Suprapubic skin (tissue), 4 donors: ENCODE results near the gene OPHN1. TPM values are rescaled to one million over a fixed set of nuclear protein-coding genes. Genes with fewer than 3 reads are reported as not detected.

Experiments
- DNase-seq, 2 donors: peaks; one replicate each; pipeline ENCODE4 v3.0.0-alpha.2; 2019; ENCODE audit warnings: low spot score in 2 of 2
- H3K27ac ChIP-seq: fragments of 200-600 bp; sonication (generic); one replicate; pipeline ENCODE4 v1.5.1; 2019
- H3K27me3 ChIP-seq: fragments of 200-600 bp; sonication (generic); one replicate; pipeline ENCODE4 v1.5.1; 2019
- H3K36me3 ChIP-seq: fragments of 200-600 bp; sonication (generic); one replicate; pipeline ENCODE4 v1.5.1; 2019
- H3K4me1 ChIP-seq: fragments of 200-600 bp; sonication (generic); one replicate; pipeline ENCODE4 v1.5.1; 2019
- H3K4me3 ChIP-seq: fragments of 200-600 bp; sonication (generic); one replicate; pipeline ENCODE4 v1.5.1; 2019; ENCODE audit warnings: mild to moderate bottlenecking
- H3K9me3 ChIP-seq: fragments of 200-600 bp; sonication (generic); one replicate; pipeline ENCODE4 v1.5.1; 2019
- EP300 ChIP-seq: sonication (generic); formaldehyde crosslinking; IDR thresholded peaks from one replicate; pipeline ENCODE4 v1.6.1; 2017; ENCODE audit warnings: antibody characterized with exemption
- POLR2A ChIP-seq, 2 donors: fragments of 450-650 bp; IDR thresholded peaks; one replicate each; pipeline ENCODE4 v1.6.1; 2017; ENCODE audit warnings: antibody characterized with exemption in 2 of 2, mild to moderate bottlenecking in 2 of 2, moderate library complexity in 2 of 2
- POLR2AphosphoS5 ChIP-seq, 3 donors: sonication (generic); formaldehyde crosslinking; IDR thresholded peaks; one replicate each; pipeline ENCODE4 v1.6.1; 2017; ENCODE audit warnings: antibody characterized with exemption in 3 of 3
- WGBS: methylation state at CpG from one replicate; pipeline ENCODE4 v1.1.5; 2018; 5-methylcytosine and 5-hydroxymethylcytosine counted together
- total RNA-seq, 4 donors: library from RNA; depleted of rRNA; stranded (reverse); fragments of >200 nt; gene quantifications; one replicate each; pipeline ENCODE4 v1.1.0, GENCODE V29; 2016
- TF ChIP-seq, protein P1 (sequence below), 2 donors: fragments of 200-600 bp in 1 of 2; fragments of 450-650 bp in 1 of 2; sonication (generic) in 1 of 2; IDR thresholded peaks; one replicate each; pipeline ENCODE4 v1.5.1; 2016 to 2019; ENCODE audit warnings: antibody characterized with exemption in 2 of 2, mild to moderate bottlenecking in 1 of 2, moderate library complexity in 1 of 2

The OPHN1 gene
- total RNA-seq, 4 donors from 2014 or later = 4.5 to 16.0 (median 8.4) TPM

DNA sequence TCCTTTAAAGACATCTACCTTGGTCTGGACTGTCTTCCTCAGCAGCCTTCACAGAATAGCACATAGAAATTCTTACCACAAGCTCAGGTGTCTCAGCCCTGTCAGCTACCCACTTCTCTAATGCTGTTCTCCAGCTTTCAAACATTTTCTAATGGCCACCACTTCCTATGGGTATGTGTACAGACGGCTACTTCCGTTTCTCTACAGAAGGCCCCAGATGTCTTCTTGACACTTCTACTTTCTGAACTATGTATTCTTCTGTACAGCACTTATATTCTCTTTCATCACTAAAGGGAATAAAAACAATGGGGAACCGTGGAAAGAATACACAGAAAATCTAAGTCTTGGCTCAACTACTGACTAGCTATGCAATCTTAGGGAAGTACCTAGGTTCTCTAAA is 13.3 kb downstream of the OPHN1 start:
- no peak overlapping the region for H3K27ac ChIP-seq
- no peak for DNase-seq
- H3K4me1 ChIP-seq = peaks cover 24% of the 10 kb centered on the region
- no peak for TF ChIP-seq POLR2A (IDR thresholded peaks at IDR 0.05)
- TF ChIP-seq EP300 = no peak
- no peak for TF ChIP-seq POLR2AphosphoS5 (IDR thresholded peaks at IDR 0.05)
- TF ChIP-seq, protein P1, sequence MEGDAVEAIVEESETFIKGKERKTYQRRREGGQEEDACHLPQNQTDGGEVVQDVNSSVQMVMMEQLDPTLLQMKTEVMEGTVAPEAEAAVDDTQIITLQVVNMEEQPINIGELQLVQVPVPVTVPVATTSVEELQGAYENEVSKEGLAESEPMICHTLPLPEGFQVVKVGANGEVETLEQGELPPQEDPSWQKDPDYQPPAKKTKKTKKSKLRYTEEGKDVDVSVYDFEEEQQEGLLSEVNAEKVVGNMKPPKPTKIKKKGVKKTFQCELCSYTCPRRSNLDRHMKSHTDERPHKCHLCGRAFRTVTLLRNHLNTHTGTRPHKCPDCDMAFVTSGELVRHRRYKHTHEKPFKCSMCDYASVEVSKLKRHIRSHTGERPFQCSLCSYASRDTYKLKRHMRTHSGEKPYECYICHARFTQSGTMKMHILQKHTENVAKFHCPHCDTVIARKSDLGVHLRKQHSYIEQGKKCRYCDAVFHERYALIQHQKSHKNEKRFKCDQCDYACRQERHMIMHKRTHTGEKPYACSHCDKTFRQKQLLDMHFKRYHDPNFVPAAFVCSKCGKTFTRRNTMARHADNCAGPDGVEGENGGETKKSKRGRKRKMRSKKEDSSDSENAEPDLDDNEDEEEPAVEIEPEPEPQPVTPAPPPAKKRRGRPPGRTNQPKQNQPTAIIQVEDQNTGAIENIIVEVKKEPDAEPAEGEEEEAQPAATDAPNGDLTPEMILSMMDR (IDR thresholded peaks at IDR 0.05) = no peak
- H3K4me3 ChIP-seq = no peak overlapping the region
- no peaks in the 10 kb centered on the region for H3K27me3 ChIP-seq
- H3K9me3 ChIP-seq = no peaks in the 10 kb centered on the region
- no peaks in the 10 kb centered on the region for H3K36me3 ChIP-seq
- 54% methylated on average over 3 of the region's 3 CpGs for WGBS

DNA sequence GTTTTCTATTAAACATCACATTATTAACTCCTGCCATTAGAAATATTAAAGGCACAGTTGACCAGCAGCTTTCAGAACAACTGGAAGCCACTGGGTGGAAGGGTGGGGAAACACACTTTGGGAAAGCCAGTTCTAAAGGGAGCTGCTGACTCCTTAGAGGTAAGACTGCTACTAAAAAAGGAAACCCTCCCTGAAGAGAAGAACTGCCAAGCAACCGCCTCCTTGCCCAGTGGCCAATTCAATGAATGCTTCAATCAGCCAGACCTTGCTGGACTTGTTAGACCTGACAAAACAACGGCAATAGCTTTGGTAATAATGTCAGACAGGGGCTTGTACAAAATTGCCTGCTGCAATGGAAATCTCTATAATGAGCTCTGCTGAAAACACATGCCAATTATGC is 15.6 kb downstream of the OPHN1 start:
- 53% methylated on average over 2 of the region's 2 CpGs for WGBS
- no peaks in the 10 kb centered on the region for H3K27me3 ChIP-seq
- H3K27ac ChIP-seq = peak overlapping the region; percentile 10
- H3K4me3 ChIP-seq = no peak overlapping the region
- no peaks in the 10 kb centered on the region for H3K9me3 ChIP-seq
- no peaks in the 10 kb centered on the region for H3K36me3 ChIP-seq
- peaks cover 28% of the 10 kb centered on the region for H3K4me1 ChIP-seq
- TF ChIP-seq POLR2AphosphoS5 (IDR thresholded peaks at IDR 0.05) (no peak), EP300 (no peak), POLR2A (IDR thresholded peaks at IDR 0.05) (no peak)
- TF ChIP-seq, protein P1 (IDR thresholded peaks at IDR 0.05) = no peak
- no peak for DNase-seq

DNA sequence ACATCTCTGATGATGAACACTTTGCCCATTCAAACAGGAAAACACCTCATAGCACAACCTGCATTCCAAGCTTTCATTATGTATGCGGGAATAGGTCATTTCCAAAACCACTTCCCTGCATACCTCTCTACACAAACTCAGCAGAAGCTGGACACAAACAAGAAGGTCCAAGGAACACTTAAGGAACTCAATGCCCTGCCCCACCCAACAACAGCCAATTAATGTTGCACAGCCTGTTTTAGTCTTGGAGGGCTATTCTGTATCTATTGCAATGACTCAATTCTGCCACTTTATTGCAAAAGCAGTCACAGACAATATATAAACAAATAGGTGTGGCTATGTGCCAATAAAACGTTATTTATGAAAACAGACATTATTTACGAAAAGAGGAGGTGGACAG is 16.7 kb downstream of the OPHN1 start:
- H3K4me3 ChIP-seq = no peak overlapping the region
- H3K27me3 ChIP-seq = no peaks in the 10 kb centered on the region
- DNase-seq = no peak
- no peak overlapping the region for H3K27ac ChIP-seq
- TF ChIP-seq, protein P1 (IDR thresholded peaks at IDR 0.05) = no peak
- TF ChIP-seq POLR2A (IDR thresholded peaks at IDR 0.05) (no peak), EP300 (no peak), POLR2AphosphoS5 (IDR thresholded peaks at IDR 0.05) (no peak)
- no peaks in the 10 kb centered on the region for H3K36me3 ChIP-seq
- H3K9me3 ChIP-seq = no peaks in the 10 kb centered on the region
- peaks cover 28% of the 10 kb centered on the region for H3K4me1 ChIP-seq
- 54% methylated on average over 3 of the region's 3 CpGs for WGBS

DNA sequence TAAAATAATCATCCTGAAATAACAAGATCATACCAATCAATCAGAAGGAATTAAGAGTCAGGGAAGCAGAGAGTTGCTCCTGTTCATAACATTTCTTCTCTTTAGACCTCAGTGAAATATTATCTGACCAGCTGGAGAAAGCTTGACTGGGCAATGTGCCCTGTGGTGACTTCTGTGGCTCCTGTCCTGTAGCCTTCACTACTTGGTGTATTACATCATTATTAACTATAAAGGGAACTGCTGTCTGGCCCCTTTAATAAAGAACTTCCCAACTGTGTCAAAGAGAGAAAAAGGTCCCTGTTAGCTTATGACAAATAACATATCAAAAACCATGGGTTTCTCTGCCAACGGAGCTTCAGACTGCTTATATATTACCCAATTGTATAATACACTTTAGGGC is 18.0 kb downstream of the OPHN1 start:
- Histone ChIP-seq H3K27me3 (no peaks in the 10 kb centered on the region), H3K27ac (no peak overlapping the region), H3K4me3 (no peak overlapping the region), H3K4me1 (peaks cover 28% of the 10 kb centered on the region), H3K36me3 (no peaks in the 10 kb centered on the region), H3K9me3 (no peaks in the 10 kb centered on the region)
- WGBS = 72% methylated on average over 1 of the region's 1 CpG
- no peak for DNase-seq
- no peak for TF ChIP-seq POLR2AphosphoS5 (IDR thresholded peaks at IDR 0.05)
- no peak for TF ChIP-seq EP300
- TF ChIP-seq POLR2A (IDR thresholded peaks at IDR 0.05) = no peak
- TF ChIP-seq, protein P1 (IDR thresholded peaks at IDR 0.05) = no peak

DNA sequence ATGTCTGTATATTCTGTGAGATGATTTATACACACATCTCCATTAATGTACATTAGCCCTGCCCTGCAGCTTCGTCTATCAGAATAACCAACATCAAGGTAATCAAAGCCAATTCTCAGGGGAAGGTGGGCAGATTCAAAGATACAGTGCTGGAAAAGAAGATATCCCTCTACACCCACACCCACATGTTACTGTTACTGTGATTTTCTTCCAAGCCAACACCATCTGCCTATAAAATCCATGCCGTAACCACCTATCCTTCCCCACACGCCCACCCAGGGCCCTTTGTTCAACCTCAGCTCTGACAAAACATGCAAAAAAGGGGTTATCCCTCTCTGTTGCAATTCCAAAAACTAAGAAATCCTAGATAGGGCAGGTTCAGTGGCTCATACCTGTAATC is 20.0 kb downstream of the OPHN1 start:
- H3K36me3 ChIP-seq = no peaks in the 10 kb centered on the region
- TF ChIP-seq EP300 (no peak), POLR2A (IDR thresholded peaks at IDR 0.05) (no peak), POLR2AphosphoS5 (IDR thresholded peaks at IDR 0.05) (no peak)
- TF ChIP-seq, protein P1 (IDR thresholded peaks at IDR 0.05) = no peak
- H3K4me1 ChIP-seq = peaks cover 27% of the 10 kb centered on the region
- DNase-seq = no peak
- no peak overlapping the region for H3K4me3 ChIP-seq
- H3K27ac ChIP-seq = no peak overlapping the region
- H3K27me3 ChIP-seq = no peaks in the 10 kb centered on the region
- WGBS = 65% methylated on average over 3 of the region's 3 CpGs
- no peaks in the 10 kb centered on the region for H3K9me3 ChIP-seq
